Activated T-helper 1 cell treated with anti-CD3 and anti-CD28 coated beads, Interleukin-2, amount 50 U/mL, for 16 hours (primary cell): ENCODE measurements around the gene FMNL2.
"Not testable (repeated sequence)": the region's sequence is repeated elsewhere in the genome, so short reads cannot be mapped to it uniquely, and the experiment has no call there.

Experiments
- DNase-seq, 2 donors: peaks; one replicate each; pipeline ENCODE4 v3.0.0-alpha.2; 2020; ENCODE audit warnings: low read depth in 1 of 2, low spot score in 1 of 2

FMNL2 gene

DNA sequence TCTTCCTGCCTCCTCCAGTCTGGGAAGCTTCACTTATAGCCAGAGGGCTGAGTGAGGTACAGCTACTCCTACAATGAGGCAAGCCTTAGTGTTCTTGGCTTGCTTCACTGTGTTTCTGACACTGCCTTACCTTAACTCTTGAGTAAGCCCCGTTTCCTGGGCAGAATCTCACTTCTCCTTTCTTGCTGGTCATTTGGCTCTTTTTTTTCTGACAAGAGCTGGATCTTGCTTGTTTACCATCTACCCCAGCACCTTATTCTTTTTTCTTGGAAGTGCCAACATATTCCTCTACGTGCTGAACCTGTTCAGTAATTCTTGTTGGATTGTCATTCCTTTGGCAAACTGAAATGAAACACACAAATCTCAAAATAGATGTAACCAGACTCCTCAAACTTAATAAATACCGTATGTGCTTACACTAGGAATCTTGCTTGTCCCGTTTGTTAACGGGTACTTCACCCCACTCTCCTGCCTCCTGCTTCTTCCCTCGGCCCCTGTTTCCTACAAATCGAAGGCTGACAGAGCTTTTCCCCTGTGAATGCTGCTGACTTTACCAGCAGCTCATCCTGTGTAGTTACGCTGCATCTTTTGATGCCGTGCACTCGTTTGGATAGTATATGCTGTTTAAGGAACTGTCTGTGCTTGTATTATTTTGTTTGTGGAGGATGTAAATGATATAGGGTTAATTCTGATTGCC lies 132.2 kb downstream of the FMNL2 start:
- no peak for DNase-seq

DNA sequence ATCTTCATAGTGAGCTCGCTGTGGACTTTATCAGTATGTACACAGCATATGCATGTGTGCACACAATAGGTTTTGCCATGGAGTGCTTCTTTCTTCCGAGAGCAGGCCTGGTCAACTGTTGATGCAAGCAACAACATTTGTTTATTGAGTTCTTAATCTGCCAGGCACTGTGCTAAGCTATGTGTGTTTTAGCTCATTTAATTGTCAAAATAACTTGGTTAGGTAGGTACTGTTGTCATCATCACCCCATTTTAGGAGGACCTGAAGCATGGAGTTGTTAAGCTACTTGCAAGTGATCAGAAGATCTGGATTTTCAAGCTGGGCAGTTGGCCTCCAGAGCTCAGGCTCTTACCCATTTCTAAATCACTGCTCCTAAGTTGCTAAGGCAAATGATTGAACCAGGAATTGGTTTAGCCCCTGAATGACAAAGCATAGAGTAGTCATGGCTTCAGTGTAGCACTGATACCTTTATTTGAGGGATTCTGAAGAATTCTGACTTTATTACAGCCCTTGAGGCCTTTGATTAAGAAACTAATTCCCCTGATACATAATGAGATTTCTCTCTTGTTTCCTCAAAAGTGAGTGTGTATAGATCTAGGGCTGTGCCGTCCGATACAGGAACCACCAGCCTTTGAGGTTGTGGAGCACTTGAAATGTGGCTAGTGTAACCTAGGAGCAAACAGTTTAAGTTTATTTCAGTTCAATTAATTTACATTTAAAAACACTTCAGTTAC lies 132.9 kb downstream of the FMNL2 start:
- no peak for DNase-seq

DNA sequence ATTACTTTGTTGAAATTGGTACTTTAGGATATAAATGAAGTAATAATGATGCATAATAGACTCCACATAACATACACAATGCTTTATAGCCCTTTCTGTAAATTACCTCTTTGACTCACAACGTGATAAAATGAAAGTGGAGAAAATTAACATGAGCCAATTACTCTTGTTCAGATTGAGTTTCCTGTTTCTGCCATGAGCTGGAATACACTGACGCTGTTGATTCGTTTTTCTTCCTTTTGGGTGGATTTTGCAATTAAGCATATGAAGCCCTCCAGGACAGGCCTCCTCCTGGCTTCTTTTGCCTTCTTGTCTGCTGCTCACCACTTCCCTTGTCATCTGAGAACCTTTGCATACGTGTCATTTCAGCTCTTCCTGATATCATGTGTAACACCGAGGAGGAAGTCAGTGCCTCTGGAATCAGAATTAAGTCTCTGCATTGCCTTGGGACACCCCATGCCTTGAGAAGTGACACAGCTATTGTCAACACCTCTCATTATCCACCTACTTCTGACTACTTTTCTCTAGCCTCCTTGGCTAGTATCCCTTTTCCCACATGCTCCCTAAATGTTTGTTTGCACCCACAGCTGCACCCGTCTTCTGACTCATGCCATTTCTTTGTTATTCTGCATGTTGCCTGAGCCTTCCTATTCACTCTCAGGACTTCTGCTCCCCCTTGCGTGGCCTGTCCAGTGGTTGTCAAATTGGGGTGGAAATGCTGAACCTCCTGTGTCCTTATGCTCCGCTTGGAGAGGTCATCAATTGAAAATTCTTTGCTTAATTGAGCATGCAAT lies 134.1 kb downstream of the FMNL2 start:
- no peak for DNase-seq

DNA sequence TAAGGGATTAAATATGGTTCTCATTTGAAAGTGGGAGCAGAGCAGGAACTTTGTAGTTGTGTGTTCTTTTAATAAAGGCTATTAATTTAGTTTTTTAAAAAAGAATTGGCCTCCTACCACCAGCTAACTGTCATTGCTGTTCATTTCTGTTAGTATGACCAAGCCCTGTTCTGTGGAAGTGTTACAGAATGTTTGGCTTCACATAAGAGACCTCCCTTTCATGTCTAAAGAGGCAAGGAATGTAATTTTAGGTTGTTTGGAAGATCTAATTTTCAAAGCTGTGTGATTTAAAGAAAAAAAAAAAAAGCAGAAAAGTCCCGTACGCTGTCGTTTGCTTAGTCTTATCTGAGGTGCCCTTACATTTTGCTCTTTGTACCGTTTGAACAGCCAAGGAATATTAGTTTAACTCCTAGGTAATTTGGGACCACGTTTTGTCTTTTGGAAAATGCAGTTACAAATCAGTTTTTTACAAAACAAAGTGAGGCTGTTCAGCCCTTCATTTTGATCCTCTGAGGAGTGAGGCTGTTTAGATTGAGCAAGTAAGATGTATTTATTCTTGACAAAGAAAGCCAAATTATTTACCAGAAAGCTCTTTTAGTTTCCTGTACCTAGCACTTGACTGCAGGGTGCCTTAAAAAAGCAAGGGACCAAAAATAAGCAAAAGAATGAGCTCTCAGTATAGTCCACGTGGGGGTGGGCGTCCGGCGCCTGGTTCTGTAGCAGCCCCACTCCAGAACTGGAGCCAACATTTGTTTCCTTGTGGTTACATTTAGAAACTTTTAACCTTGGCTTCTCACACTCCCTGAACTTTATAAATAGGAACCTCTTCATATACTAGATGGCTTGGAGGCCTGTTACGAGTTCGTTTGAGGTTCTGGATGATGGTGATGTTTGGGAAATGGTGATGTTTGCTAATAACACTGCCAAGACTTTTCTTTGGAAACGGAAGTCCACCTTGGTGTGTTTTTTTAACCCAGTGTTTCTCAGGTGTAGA lies 136.2 kb downstream of the FMNL2 start:
- DNase-seq: no peak

DNA sequence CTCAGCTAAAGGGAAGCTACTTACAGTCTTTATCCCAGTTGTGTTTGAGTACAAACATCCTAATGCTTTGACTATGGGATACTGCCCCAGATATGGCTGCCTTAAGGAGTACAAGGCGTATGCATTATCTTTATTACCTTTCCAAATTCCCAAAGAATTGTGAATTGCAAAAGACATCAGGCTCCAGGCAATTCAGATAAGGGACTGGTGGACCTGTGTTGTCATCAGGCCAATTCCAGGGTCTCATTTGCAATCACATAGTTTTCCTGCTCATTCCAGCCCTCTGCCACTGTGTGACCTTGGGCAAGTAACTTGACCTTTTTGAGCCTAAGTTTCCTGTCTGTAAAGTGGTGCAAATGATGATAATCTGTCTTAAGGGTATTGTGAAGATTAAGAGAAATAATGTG lies 137.5 kb downstream of the FMNL2 start:
- no peak for DNase-seq

DNA sequence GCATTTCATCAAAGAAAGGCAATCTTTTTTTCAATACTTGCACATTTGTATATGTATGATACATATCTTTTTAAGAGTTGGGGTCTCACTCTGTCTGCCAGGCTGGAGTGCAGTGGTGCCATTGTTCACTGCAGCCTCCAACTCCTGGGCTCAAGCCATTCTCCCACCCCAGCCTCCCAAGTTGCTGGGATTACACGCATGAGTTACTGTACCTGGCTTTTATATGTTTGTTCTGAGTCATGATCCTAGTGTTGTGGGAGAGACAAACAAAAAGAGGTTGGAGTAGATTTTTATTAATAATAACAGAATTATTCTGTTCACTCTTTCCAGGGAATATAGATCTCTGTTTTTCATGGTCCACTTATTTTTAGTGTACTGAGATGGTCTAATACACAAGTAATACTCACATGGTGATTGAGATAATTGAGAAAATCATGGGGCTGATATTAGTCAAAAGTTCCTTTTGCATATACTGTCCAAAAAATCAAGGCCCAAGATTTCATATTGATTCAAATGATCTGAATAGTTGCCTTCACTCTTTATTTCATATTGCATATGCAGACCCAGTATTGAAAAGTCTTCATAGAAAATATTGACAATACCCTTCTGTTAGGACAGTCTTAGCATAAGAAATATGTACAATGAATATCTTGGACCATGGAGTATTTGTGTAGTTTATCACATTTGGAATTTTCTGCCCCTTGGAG lies 138.3 kb downstream of the FMNL2 start:
- DNase-seq: no peak

DNA sequence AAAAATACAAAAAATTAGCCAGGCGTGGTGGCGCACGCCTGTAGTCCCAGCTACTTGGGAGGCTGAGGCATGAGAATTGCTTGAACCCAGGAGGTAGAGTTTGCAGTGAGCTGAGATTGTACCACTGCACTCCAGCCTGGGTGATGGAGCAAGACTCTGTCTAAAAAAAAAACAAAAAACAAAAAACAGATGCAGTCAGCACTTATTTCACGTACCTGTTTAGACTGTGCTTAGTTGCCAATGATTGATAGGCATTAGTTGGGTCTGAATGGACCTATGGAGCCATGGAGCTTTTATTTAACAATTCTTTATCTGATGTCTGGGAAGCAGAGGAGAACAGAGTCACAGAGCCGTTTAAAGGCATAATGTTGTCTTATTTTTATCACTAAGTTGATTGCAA lies 139.5 kb downstream of the FMNL2 start:
- DNase-seq: not testable (repeated sequence)

DNA sequence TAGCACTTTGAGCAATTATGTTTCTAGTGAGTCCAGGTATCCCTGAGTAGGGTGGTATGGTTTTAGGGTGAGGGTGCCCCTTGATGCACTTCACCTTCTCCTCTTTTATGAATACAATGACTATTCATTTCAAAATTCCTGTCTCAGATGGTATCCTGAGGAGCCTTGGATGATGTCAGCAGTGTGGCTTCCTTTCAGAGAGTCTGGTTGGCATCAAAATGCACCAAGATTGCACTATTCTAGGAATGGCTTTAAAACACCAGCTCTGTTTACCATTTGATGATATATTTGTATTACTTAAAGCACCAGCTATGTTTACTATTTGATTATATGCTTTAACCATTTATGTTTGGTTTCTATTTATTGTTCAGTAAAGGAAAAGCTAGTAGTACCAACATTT lies 141.0 kb downstream of the FMNL2 start:
- no peak for DNase-seq

DNA sequence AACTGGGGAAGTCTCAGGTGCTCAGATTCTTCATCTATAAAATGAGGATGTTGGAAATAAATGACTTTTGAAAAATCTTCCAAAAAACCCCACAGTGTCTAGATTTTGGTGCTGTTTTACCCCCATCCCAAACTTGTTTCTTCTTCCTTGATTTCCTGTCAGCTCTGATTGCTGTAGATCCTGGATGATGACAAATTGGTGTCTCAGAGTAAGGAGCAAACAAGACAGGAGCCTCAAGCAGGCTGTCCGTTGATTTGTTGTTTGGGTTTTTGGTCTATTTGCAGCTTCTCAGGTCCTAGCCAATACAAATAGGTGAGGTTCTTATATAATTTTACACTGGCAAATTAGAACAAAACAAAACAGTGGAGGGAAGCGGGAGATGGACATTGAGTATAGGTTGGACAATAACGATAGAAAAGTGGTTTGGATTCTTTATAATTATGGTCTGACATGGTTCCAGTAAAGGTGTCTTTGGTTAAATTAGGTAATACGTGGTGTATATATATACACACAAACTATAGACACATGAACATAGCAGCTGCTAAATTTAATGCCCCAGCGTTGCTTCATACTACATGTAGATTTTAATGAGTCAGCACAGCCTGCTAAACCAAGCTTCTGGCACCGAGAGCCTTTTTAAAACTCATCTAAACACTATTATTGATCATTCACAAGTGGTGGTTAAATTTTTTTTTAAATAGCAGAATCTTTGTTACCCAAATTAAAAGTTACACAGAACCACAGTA lies 142.5 kb downstream of the FMNL2 start:
- no peak for DNase-seq

DNA sequence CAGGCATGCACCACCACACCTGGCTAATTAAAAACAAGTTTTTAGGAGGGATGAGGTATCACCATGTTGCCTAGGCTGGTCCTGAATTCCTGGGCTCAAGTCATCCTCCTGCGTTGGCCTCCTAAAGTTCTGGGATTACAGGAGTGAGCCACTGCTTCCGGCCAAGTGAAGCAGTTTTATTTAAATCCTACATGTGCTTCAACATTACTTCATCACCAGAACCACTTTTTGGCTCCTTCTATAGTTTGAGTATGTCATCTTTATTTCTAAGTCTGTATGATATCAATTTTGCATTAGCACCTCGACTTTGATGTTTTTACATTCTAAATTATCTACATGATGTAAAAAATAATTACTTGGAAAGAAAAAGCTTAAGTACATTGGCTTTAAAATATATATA lies 144.3 kb downstream of the FMNL2 start:
- DNase-seq: no peak

DNA sequence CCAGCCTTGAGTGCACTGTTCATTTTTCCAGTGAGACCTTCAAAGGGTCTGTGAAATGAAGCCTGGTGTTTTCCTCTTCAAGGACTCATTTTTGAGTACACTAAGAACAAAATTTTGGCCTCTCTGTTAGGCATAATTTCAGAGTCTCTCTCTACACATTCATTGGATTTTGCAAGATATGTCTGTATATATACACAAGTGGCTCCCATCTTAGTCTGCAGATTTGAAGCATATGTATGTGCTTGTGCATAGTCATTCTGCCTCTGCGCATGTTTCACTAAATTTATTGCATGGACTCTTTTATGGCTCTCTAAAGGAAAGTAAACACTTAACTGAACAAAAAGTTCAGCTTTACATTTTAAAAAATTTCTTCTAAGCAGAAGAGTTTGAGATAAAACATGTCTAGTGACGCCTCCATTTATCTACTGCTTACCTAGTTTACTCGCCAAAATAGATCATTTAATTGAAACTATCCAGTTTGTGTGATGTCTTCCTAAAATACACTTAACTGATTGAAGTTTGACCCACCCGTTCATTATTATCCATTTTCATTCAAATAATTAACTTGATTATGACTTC lies 145.9 kb downstream of the FMNL2 start:
- no peak for DNase-seq

DNA sequence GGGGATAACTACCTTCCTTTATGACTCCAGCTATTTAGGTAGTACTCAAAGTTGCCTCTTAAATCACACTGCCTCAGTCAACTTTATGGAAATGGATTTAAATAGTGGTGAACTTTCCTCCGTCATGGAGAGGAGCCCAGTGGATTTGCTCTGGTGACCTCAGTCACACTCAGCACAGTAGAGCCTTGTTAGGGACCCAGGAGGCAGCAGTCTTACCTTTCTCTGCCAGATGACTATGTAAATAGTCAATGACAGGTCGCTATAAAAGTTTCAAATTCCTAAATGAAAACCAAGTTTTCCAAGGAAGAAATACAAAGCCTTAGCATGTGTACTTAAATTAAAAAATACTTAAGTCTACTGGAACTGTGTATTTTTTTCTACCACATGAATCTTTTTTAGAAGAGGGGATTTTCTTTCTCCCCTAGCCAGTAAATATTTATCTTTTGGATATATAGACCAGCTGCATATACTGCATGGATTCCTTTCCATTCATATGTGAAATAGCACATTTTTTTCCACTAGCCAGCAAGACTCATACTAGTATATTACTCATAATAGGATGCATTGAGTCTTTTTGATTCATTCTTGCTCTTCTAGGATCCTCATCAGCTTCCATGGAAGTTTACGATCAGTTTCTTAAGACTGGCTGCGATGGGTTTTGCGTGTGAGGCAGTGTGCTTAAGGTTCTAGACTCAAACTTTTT lies 147.1 kb downstream of the FMNL2 start:
- no peak for DNase-seq

DNA sequence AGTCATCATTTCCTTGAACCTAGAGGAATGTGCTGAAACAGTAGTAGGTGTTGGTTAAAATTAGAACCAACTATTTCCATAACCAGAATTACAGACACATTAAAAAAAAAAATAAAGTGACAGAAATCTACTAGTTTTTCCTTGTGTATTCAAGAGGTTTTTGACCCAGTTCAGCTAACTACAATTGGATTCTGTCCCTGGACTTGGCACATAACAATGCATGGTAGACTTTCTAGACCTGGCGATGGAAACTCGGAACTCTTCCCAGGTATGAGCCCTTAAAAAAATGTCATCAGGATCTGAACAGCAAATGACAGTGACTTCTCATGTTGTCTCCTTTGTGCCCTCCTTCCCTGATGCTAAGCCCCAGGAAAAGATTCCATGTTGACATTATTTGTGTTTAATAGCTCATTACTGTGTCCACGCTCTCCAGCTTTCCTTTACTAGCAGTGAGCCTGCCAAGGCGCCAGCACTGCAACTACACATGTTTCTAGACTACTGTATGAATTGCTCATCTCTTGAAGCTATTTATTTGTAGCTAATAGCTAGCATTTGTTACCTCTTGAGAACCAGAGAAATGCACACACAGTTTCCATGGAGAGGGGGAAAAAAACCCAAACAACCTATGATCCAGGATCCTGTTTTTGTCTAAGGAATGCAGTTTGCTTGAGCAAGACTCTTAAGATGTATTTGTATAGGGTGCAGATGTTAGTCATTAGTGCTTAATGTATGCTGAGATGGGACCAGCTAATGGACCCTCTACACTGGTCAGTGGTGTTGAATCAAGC lies 148.5 kb downstream of the FMNL2 start:
- DNase-seq: no peak

DNA sequence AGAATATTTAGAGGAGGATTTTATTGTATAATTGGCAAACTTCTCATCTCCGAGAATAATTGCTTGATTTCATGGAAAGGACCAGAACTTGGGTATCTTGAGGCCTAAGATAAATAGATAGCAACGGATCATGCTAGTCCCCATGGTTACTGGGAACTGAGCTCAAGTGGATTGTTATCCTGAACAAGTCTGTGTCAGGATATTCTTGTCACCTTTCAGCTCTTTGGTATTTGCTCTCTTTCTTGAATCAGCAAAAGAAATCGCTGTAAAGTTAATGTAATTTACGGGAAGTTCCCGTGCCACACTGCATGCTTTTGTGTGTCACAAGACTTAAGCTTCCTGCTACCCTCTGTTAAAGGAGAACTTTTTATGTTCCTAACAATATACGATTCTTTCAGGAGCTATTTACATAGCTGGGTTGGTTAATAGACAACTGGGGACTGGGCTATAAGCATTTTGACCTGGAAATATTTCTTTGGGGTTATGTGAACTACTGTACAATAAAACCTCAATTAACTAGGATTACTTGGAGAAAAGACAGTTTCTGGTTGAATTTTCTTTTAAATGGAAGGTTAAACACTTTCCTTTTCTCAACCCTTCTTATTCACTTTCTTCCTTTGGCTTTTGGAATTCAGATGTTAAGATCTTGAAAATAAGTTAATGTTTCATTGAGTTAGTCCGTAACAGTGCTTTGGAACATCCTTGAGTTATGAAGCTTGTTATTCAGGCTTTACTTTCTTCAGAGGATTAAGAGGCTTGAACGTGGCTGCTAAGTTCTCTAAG lies 151.2 kb downstream of the FMNL2 start:
- no peak for DNase-seq

DNA sequence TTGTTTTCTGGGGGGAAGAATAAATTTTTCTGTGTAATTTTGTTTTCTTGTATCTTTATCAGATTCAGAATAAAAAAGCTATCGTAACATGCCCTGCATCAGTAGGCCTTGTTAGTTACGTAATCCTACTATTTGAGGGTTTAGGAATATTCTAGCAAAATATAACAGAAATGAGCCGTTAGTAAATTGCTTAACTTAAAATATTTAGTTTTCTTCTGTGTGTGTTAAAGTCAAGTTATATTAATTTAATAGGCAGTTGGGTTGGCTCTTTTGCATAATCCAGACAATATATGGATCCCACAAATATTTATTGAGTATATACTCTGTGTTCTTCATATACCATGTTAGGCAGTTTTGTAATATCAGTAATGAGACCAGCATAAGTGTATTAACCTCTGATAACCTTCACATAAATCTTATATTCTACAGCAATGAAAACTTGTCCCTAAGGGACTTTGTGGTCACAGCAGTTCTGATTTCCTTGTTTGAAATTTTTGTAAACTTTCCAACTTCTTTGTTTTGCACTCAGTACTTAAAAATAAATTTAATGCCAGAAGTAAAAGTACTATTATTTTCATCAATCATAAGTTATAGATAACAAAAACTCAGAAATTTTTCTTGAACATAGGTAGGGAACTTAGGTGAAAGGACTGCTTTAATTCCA lies 151.9 kb downstream of the FMNL2 start:
- no peak for DNase-seq

DNA sequence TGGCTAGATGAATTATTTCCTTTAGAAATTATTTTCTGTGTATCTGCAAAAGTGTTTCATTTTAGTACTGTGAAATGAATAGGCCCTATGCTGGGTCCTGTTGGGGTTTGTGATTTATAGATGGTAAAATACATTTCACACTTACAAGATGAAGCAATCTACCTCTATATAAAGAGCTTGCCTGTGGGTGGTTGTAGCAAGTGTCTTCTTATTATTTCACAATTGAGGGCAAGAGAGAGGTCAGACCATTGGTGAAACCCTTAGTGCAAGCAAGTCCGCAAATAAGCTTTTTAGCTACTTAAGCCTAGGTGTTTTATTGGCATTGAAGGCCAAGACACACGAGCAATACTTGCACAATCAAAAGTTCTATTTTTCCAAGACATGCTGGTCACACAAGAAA lies 153.1 kb downstream of the FMNL2 start:
- DNase-seq: no peak
